HG03175 (cell line): ENCODE results near the gene GRAP2.
"Not testable (repeated sequence)": the region's sequence is repeated elsewhere in the genome, so short reads cannot be mapped to it uniquely, and the experiment has no call there.

Experiments used
- ATAC-seq: cut with Tn5 transposase; IDR thresholded peaks from one replicate; pipeline ENCODE4 v1.9.1; 2021; ENCODE audit warnings: mild to moderate bottlenecking, moderate library complexity; ENCODE audit not compliant: unreplicated experiment

Gene GRAP2

DNA sequence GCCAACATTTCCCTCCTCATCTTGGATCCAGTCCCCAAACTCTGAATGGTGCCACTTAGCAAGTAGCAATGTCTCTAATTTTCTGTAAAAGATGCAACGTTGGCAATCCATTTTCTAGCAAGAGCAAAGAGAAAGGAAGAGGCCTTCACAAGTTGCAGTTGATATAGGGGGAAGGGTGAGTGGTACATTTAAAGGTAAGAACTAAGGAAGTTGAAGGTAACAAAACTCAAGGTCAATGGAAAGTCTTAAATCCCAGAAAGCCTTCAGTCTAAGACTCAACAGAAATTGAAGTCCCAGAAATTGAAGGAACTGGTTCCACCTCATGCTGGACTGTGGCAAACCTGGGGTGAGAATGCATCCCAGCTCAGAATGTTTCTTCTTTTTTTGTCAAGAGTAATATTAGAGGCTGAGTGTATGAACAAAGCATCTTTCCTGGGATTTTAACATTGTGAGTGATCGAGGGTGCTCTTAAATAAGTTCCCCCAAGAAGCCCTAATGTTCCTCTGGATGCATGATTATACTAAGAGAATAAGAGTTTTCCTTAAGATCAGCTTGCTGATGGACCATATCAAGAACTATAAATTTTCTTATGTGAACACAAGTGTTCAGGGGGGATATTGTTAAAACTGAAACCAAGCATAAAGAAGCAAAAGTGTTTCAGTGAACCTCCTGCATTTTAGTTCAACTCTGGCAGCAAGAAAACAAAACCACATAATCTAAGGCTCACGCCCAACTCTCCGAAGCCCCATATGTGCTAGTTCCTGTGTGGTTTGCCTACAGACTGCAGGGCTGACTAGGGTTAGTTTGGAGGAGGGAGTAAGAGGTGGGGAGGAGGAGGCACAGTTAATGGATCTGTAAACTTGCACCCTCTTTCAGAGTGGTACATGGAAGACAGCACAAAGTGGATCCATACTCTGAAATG, at the start of gene GRAP2:
Gene GRAP2 (plus strand): TSS at position 779 of the 922 bp plus-strand sequence. CDS start 46,023 bp downstream, outside the sequence.
- peak; percentile 70 for ATAC-seq

GRCh38 chr22:39851606-39852315, 49.1 kb upstream of the GRAP2 start:
- no peak for ATAC-seq

DNA sequence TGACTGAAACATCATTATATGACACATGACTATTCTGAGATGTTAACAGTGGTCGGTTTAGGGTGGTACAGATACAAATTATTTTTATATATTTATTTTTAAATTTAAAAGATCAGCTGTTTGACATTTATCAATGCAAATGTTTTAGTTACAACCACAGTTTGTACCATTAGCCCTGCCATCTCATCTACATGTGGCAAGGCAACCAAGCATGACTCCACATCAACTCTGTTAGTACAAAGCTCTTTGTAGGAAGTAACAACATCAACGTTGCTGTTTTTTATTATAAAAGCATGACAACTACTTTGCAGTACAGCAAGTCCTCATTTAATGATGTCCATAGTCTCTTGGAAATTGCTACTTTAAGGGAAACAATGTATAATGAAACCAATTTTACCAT, 48.1 kb upstream of the GRAP2 start:
- ATAC-seq = no peak

GRCh38 chr22:39856588-39856987, 44.3 kb upstream of the GRAP2 start:
- ATAC-seq = no peak

DNA sequence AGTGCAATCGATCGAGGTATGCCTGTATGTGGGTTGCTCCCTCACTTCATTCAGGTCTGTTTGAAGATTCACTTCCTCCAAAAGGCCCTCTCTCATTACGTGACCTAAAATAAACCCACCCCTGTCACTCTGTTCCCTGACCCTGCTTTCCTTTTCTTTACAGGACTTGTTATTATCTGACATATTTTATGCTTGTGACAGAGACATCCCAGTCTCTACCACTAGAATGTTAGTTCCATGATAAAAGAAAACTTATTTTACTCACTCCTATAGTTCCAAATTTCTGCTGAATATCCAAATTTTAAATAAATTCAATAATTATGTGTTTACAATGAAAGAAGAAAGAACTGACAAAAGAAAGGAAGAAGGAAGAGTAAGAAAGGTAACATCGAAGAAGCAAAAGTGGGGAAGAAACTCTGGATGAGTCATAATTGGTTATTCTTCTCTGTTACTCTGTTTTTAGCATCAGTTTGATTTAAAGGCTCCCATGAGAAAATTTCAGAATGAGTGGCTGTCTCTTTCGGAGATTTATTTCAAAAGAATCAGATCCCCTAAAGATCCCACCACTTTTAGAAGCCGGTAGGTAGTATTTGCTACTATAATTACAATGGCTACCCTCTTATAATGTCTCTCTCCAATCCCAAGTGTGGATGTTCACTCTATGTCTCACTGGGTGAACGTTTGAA, 40.8 kb upstream of the GRAP2 start:
- ATAC-seq = no peak

DNA sequence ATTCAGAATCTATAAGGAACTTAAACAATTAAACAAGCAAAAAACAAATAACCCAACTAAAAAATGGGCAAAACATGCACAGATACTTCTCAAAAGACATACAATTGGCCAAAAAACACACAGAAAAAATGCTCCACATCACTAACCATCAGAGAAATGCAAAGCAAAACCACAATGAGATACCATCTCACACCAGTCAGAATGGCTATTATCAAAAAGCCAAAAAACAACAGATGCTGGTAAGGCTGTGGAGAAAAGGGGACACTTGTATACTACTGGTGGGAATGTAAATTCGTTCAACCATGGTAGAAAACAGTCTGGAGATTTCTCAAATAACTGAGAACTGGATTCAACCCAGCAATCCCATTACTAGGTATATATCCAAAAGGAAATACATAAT, 32.1 kb upstream of the GRAP2 start:
- ATAC-seq = no peak

GRCh38 chr22:39869797-39870196, 31.1 kb upstream of the GRAP2 start:
- not testable (repeated sequence) for ATAC-seq

DNA sequence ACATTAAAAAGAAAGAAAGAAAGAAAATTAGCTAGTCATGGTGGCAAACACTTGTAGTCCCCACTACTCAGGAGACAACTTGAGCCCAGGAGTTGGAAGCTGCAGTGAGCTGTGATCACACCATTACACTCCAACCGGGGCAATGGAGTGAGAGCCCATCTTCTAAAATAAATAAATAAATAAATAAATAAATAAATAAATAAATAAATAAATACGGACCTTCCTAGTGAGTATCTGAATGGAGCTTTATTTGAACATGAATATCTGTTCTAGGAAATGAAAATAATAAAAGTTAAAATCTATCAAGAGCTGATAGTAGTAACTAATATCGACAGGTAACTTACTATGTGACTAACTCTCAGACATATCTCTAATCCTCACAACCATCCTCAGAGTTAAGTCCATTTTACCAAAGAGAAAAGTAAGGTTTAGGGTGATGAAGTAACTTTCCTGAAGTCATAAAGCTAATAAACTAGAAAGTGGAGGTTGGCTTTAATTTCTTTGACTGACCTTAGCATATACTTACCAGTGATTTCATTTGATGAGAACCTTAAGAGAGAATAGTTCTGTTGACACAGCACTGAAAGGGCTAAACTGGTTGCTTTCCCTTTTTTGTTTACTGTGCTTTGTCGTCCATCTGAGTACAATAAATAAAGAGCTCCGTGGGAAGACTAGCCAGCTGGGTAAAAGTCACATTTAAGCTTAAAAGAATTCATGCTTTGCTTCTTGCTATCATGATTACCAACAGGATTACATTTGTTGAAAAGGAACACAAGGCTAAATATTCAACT, 29.7 kb upstream of the GRAP2 start:
- no peak for ATAC-seq

DNA sequence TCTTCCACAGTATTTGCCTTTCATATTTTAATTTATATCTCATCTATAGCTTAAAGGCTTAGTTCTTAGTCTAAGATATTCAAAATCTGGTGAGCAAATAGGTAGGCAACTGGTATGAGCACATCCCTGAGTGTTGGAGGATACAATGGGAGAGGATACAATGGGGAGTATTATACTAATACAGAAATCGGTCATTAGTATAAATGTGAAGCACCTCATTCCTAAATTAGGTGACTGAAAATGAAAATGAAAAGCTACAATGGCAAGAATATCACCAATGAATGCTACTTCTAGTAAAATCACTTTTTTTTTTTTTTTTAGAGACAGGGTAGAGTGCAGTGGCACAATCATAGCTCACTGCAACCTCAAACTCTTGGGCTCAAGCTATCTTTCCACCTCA, 28.3 kb upstream of the GRAP2 start:
- no peak for ATAC-seq

GRCh38 chr22:39873965-39874364, 26.9 kb upstream of the GRAP2 start:
- ATAC-seq = no peak

GRCh38 chr22:39875176-39875885, 25.6 kb upstream of the GRAP2 start:
- not testable (repeated sequence) for ATAC-seq

DNA sequence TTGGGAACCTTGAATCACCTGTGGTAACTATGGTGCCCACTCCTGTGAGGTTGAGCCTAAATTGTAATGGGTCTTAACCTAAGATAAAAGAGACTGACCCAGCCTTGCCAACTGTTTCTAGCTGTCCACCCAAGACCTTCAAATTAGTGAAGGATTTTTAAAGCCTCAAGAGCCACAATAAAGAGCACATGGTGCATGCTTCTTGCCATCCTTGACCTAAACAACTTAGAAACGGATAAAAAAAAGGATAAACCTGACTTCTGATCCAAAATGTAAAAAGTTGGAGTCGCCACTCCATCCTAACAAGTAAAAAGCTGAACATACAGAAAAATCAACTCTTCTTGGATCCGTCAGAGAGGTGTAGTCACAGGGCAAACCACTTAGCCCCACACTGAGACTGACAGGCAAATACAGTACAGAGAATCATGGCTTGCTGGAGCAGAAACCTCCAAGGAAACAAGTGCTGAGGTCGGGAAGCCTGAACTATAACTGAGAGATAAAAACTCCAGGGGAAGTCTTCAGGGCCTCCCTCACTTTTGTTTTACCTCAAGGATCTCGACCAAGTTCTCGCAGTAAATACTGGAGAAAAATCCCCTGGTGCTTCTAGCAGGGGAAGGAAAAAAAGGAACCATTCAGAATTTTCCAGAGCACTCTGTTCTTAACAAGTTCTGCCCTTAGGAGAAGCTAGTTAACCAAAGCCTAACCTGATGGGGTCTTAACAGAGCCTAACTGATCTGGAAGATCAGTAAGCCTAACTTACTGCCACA, 23.6 kb upstream of the GRAP2 start:
- ATAC-seq = no peak

DNA sequence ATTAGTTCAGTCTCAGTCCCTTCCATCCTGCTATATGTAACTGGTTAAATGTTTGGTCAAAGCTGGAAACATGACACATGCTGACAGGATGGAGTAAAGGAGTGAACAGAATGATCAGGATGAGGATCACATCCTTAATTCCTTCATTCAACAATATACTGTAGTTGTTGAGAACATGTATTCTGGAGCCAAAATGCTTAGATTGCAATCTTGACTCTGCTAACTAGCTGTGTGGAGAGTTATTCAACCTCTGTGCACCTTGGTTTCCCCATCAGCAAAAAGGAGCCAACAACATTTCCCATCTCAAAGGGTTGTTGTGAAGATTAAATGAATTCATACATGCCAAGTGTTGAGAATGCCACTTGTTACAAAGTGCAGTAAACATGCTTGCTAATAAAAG, 20.2 kb upstream of the GRAP2 start:
- no peak for ATAC-seq

DNA sequence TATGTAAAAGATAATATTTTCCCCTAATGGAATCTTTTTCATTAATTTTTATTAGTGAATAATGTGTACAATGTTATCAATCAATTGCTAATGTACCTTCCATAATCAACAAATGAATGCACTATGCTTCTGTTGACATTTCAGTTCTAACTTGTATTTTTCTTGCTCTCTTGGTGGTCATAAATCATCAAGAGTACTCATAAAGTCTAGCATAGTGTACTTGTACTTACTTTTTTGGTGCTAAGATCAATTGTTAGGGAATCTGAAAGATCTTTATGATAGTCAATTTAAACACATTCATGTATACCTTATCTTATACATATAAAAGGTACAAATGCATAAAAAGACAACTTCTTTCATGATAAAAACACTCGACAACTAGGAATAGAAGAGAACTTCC, 17.8 kb upstream of the GRAP2 start:
- no peak for ATAC-seq

GRCh38 chr22:39889924-39890323, 11.0 kb upstream of the GRAP2 start:
- not testable (repeated sequence) for ATAC-seq

- ATAC-seq = no peak
Observed at GRCh38 chr22:39893526-39893925, 7.4 kb upstream of the GRAP2 start, which contains the start of gene ENTHD1. ENTHD1 (minus strand) TSS chr22:39893760; CDS start chr22:39887748, 6,012 bp downstream.

GRCh38 chr22:39894554-39895092, 6.3 kb upstream of the GRAP2 start:
- no peak for ATAC-seq

DNA sequence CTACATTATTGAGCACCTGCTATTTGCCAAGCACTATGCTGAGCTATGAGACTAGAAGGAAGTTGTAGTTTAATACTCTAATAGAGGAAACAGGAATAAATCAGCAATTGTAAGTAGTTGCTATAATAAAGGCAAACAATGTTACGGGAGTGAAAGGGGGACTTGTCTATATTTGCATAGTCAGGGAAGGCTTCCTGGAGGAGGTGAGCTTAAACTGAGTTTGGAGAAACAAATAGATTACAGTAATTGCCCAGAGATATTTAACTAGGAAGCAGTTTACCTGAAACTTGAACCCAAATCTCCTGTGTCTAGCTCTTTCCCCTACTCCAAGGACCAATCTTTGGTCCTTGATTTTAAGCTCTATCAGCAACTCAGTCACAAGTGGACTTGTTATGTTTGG, 5.2 kb upstream of the GRAP2 start:
- no peak for ATAC-seq
